Measurements from ENCODE around the gene CHAD.

DNA sequence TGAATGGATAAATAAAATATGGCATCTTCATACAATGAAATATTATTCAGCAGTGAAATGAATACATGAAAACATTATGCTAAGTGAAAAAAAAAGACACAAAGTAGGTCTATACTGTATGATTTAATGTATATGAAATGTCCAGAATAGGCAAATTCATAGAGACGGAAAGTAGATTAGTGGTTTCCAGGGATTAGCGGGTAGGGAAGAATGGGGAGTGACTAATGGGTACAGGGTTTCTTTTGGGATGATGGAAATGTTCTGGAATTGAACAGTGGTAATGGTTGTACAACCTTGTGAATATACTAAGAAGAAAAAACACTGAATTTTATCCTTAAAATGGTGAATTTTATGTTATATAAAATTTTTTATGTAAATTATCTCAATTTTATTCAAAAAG is 31.0 kb upstream of the CHAD start:
- TF ChIP-seq CTCF (tag by site-specific recombination; IDR thresholded peaks at IDR 0.05): no peak
- TF ChIP-seq KLF9 (tag by site-specific recombination; IDR thresholded peaks at IDR 0.05; ENCODE audit: low read depth): no peak
- TF ChIP-seq ZNF121 (tag by site-specific recombination; IDR thresholded peaks at IDR 0.05): no peak
- no peak for TF ChIP-seq ZNF510 (tag by site-specific recombination; IDR thresholded peaks at IDR 0.05; ENCODE audit: insufficient replicate concordance)
- TF ChIP-seq ZNF274 (IDR thresholded peaks at IDR 0.05; ENCODE audit: low read length): no peak
- no peak for TF ChIP-seq ZNF274 (tag by site-specific recombination; IDR thresholded peaks at IDR 0.05; ENCODE audit: borderline replicate concordance)
- TF ChIP-seq ZNF248 (tag by site-specific recombination; IDR thresholded peaks at IDR 0.05): no peak
- TF ChIP-seq ZSCAN30 (tag by site-specific recombination; IDR thresholded peaks at IDR 0.05): no peak
- TF ChIP-seq ZNF398 (tag by site-specific recombination; IDR thresholded peaks at IDR 0.05): no peak
- TF ChIP-seq ZBTB26 (tag by site-specific recombination; optimal IDR thresholded peaks at IDR 0.05): no peak
- TF ChIP-seq, protein P1, sequence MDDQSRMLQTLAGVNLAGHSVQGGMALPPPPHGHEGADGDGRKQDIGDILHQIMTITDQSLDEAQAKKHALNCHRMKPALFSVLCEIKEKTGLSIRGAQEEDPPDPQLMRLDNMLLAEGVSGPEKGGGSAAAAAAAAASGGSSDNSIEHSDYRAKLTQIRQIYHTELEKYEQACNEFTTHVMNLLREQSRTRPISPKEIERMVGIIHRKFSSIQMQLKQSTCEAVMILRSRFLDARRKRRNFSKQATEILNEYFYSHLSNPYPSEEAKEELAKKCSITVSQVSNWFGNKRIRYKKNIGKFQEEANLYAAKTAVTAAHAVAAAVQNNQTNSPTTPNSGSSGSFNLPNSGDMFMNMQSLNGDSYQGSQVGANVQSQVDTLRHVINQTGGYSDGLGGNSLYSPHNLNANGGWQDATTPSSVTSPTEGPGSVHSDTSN (CRISPR knock-in tag; IDR thresholded peaks at IDR 0.05): no peak
- TF ChIP-seq, protein P2, sequence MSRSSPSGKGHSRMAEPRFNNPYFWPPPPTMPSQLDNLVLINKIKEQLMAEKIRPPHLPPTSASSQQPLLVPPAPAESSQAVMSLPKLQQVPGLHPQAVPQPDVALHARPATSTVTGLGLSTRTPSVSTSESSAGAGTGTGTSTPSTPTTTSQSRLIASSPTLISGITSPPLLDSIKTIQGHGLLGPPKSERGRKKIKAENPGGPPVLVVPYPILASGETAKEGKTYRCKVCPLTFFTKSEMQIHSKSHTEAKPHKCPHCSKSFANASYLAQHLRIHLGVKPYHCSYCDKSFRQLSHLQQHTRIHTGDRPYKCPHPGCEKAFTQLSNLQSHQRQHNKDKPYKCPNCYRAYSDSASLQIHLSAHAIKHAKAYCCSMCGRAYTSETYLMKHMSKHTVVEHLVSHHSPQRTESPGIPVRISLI (tag by site-specific recombination; IDR thresholded peaks at IDR 0.05): no peak
- TF ChIP-seq ZSCAN23 (tag by site-specific recombination; IDR thresholded peaks at IDR 0.05): no peak
- TF ChIP-seq ZNF24 (tag by site-specific recombination; IDR thresholded peaks at IDR 0.05): no peak
- no peak for TF ChIP-seq ZNF555 (tag by site-specific recombination; conservative IDR thresholded peaks at IDR 0.05)
